PC-3 (cell line): ENCODE data around the gene SYNJ2. TPM values are rescaled to one million over a fixed set of nuclear protein-coding genes. Genes with fewer than 3 reads are reported as not detected.

ENCODE experiments used
- ATAC-seq: fragments of 200-7000 bp; cut with Tn5 transposase; 2 replicates; pipeline ENCODE4 v1.9.1; 2020; ENCODE audit warnings: mild to moderate bottlenecking, moderate library complexity
- BruUV-seq: library from RNA; stranded (reverse); fragments of 400-500 nt; replicated peaks from 2 replicates; lab custom pipeline; 2021; lab: Mats Ljungman, UMichigan
- CTCF ChIA-PET: fragments of 300-600 bp; sonication (Branson Sonifier 250); formaldehyde crosslinking; loops from one replicate; lab custom pipeline; 2022; ENCODE audit warnings: antibody characterized with exemption; lab: Charles Lee
- POLR2A ChIA-PET: fragments of 300-600 bp; sonication (Branson Sonifier 250); formaldehyde crosslinking; loops from one replicate; lab custom pipeline; 2022; ENCODE audit warnings: antibody characterized with exemption; ENCODE audit not compliant: unreplicated experiment; lab: Charles Lee
- DNase-seq: peaks from one replicate; pipeline ENCODE4 v3.0.0-alpha.2; 2015
- H2AFZ ChIP-seq: fragments of 300-600 bp; sonication (generic); 2 replicates; pipeline ENCODE4 v1.6.0; 2016; ENCODE audit warnings: antibody characterized with exemption, low read length
- H3F3A ChIP-seq: fragments of 300-600 bp; sonication (generic); one replicate; pipeline ENCODE4 v1.6.0; 2017; ENCODE audit warnings: antibody characterized with exemption, low read length, control low read depth, mild to moderate bottlenecking; ENCODE audit not compliant: unreplicated experiment
- H3K27ac ChIP-seq: fragments of 300-600 bp; sonication (generic); 2 replicates; pipeline ENCODE4 v1.5.1; 2016; ENCODE audit warnings: mild to moderate bottlenecking, low read length
- H3K27me3 ChIP-seq: fragments of 300-600 bp; sonication (generic); 2 replicates; pipeline ENCODE4 v1.6.1; 2016; ENCODE audit warnings: low read length, mixed read lengths
- H3K36me3 ChIP-seq: fragments of 300-600 bp; sonication (generic); 2 replicates; pipeline ENCODE4 v1.6.1; 2016; ENCODE audit warnings: low read depth, mixed run types, low read length, mixed read lengths
- H3K4me1 ChIP-seq: fragments of 300-600 bp; sonication (generic); 2 replicates; pipeline ENCODE4 v1.5.1; 2016; ENCODE audit warnings: low read length; ENCODE audit not compliant: insufficient read depth
- H3K4me2 ChIP-seq: fragments of 300-600 bp; sonication (generic); 2 replicates; pipeline ENCODE4 v1.6.0; 2016; ENCODE audit warnings: low read length
- H3K4me3 ChIP-seq: fragments of 300-600 bp; sonication (generic); 2 replicates; pipeline ENCODE4 v1.5.1; 2016; ENCODE audit warnings: mild to moderate bottlenecking, low read length, mixed read lengths
- H3K79me2 ChIP-seq: fragments of 300-600 bp; sonication (generic); 2 replicates; pipeline ENCODE4 v1.6.1; 2017; ENCODE audit warnings: low read length, mixed read lengths
- H3K9ac ChIP-seq: fragments of 300-600 bp; sonication (generic); 2 replicates; pipeline ENCODE4 v1.6.0; 2016; ENCODE audit warnings: mild to moderate bottlenecking, low read length
- H3K9me2 ChIP-seq: fragments of 300-600 bp; sonication (generic); replicated peaks from 2 replicates; pipeline ENCODE4 v1.6.1; 2016; ENCODE audit warnings: mixed run types, low read length, mixed read lengths
- H3K9me3 ChIP-seq: fragments of 300-600 bp; sonication (generic); 2 replicates; pipeline ENCODE4 v1.6.1; 2016; ENCODE audit warnings: low read length, mixed read lengths
- H4K20me1 ChIP-seq: fragments of 300-600 bp; sonication (generic); 2 replicates; pipeline ENCODE4 v1.6.1; 2016; ENCODE audit warnings: low read length, mixed read lengths
- EZH2 ChIP-seq: fragments of 300-600 bp; sonication (generic); IDR thresholded peaks from one replicate; pipeline ENCODE4 v1.6.1; 2017; ENCODE audit warnings: antibody characterized with exemption, mild to moderate bottlenecking, low read length; ENCODE audit not compliant: unreplicated experiment
- EZH2phosphoT487 ChIP-seq: fragments of 300-600 bp; sonication (generic); IDR thresholded peaks from 2 replicates; pipeline ENCODE4 v1.6.1; 2018; ENCODE audit warnings: mild to moderate bottlenecking, antibody characterized with exemption, low read length, borderline replicate concordance
- intact Hi-C: fragments of 100-400 bp; cut with micrococcal nuclease; formaldehyde crosslinking; loops from 2 replicates; pipeline ENCODE4 v1.9.0; 2023
- total RNA-seq: library from RNA; depleted of rRNA; stranded (reverse); fragments of >200 nt; gene quantifications from 2 replicates; pipeline ENCODE4 v1.2.3, GENCODE V29; 2014
- TF ChIP-seq, protein P1 (sequence below): fragments of 300-600 bp; sonication (generic); conservative IDR thresholded peaks from 2 replicates; pipeline ENCODE4 v1.5.1; 2017; ENCODE audit warnings: antibody characterized with exemption, low read depth, mild to moderate bottlenecking, low read length

Gene SYNJ2
- total RNA-seq, 1 experiment from 2014 or later, result 21.5 TPM

DNA sequence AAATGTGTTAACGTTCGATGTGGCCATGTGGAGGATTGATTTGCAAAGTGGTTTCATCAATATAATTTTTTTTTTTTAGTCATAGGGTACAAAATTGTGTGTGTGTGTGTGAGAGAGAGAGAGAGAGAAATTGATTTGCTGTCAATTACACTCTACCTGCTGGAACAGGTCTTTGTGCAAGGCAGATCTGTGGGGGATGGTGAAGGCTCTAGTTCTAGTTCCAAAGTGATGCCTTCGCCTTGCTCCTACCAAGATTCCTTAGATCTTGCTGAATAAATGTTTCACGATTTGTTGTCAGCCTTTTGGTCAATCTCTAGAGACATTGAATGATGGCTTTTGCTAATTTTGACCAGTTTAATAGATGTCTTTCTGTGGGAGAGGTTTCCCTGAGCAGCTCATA is 121.6 kb downstream of the SYNJ2 start:
- H3K9me2 ChIP-seq, result no peaks in the 10 kb centered on the region
- BruUV-seq, result no TSS peak
- intact Hi-C loops, result no loop called here
- H4K20me1 ChIP-seq, result no peaks in the 10 kb centered on the region
- H3K27ac ChIP-seq, result no peak overlapping the region
- H3K4me1 ChIP-seq, result no peaks in the 10 kb centered on the region
- ATAC-seq (no peak), DNase-seq (no peak)
- no peaks in the 10 kb centered on the region for H3F3A ChIP-seq
- no peak overlapping the region for H3K9ac ChIP-seq
- H2AFZ ChIP-seq, result no peak overlapping the region
- H3K9me3 ChIP-seq, result no peaks in the 10 kb centered on the region
- TF ChIP-seq EZH2phosphoT487, result no peak
- TF ChIP-seq, protein P1, sequence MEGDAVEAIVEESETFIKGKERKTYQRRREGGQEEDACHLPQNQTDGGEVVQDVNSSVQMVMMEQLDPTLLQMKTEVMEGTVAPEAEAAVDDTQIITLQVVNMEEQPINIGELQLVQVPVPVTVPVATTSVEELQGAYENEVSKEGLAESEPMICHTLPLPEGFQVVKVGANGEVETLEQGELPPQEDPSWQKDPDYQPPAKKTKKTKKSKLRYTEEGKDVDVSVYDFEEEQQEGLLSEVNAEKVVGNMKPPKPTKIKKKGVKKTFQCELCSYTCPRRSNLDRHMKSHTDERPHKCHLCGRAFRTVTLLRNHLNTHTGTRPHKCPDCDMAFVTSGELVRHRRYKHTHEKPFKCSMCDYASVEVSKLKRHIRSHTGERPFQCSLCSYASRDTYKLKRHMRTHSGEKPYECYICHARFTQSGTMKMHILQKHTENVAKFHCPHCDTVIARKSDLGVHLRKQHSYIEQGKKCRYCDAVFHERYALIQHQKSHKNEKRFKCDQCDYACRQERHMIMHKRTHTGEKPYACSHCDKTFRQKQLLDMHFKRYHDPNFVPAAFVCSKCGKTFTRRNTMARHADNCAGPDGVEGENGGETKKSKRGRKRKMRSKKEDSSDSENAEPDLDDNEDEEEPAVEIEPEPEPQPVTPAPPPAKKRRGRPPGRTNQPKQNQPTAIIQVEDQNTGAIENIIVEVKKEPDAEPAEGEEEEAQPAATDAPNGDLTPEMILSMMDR, result no peak
- TF ChIP-seq EZH2, result no peak
- H3K4me3 ChIP-seq, result no peak overlapping the region
- CTCF ChIA-PET, result no interaction called here
- H3K4me2 ChIP-seq, result no peak overlapping the region
- H3K79me2 ChIP-seq, result no peaks in the 10 kb centered on the region
- no peaks in the 10 kb centered on the region for H3K27me3 ChIP-seq
- H3K36me3 ChIP-seq, result no peaks in the 10 kb centered on the region
- POLR2A ChIA-PET, result no interaction called here

DNA sequence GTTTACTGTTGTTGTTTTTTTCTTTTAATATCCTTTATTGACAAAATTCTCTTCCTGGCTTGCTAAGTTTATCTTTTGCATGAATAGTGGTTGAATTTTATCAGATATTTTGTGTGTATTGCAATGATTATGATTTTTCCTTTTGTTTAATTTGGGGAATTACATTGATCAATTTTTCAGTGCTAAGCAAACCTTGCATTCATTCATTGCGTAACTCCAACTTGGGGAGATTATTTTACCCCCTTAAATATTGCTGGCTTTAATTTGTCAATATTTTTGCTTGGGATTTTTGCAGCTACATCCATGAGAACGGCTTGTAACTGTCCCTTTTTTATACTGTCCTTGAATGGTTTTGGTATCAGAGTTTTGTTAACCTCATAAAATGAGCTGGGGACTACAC is 123.0 kb downstream of the SYNJ2 start:
- H3K9ac ChIP-seq, result no peak overlapping the region
- POLR2A ChIA-PET, result no interaction called here
- H3K4me3 ChIP-seq, result no peak overlapping the region
- H4K20me1 ChIP-seq, result no peaks in the 10 kb centered on the region
- CTCF ChIA-PET, result no interaction called here
- H3K27ac ChIP-seq, result no peak overlapping the region
- H3K4me2 ChIP-seq, result no peak overlapping the region
- intact Hi-C loops, result no loop called here
- no peaks in the 10 kb centered on the region for H3K9me3 ChIP-seq
- DNase-seq (no peak), ATAC-seq (no peak)
- H3K4me1 ChIP-seq, result no peaks in the 10 kb centered on the region
- no peaks in the 10 kb centered on the region for H3K27me3 ChIP-seq
- H2AFZ ChIP-seq, result no peak overlapping the region
- H3K79me2 ChIP-seq, result no peaks in the 10 kb centered on the region
- H3K36me3 ChIP-seq, result no peaks in the 10 kb centered on the region
- TF ChIP-seq, protein P1, result no peak
- TF ChIP-seq EZH2 (no peak), EZH2phosphoT487 (no peak)
- no TSS peak for BruUV-seq
- H3F3A ChIP-seq, result no peaks in the 10 kb centered on the region
- H3K9me2 ChIP-seq, result no peaks in the 10 kb centered on the region

DNA sequence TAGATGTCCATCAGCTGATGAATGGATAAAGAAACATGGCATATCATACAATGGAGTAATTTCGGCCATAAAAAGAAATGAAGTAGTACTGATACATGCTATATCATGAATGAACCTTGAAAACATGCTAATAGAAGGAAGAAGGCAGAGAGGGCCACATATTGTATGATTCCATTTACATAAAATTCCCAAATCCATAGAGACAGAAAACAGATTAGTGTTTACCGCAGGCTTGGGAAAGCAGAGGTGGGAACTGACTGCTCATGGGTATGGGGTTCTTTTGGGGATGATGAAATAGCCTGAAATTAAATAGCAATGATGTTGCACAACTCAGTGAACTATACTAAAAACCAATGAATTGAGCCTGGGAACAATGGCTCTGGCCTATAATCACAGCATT is 128.1 kb downstream of the SYNJ2 start:
- ChIA-PET POLR2A (no interaction called here), CTCF (no interaction called here)
- ATAC-seq (no peak), DNase-seq (no peak)
- Histone ChIP-seq H3K27ac (no peak overlapping the region), H3F3A (no peaks in the 10 kb centered on the region), H3K36me3 (no peaks in the 10 kb centered on the region), H3K9me2 (no peaks in the 10 kb centered on the region), H3K27me3 (no peaks in the 10 kb centered on the region), H3K9ac (no peak overlapping the region), H3K9me3 (no peaks in the 10 kb centered on the region), H2AFZ (no peak overlapping the region), H4K20me1 (no peaks in the 10 kb centered on the region), H3K4me3 (no peak overlapping the region), H3K79me2 (no peaks in the 10 kb centered on the region), H3K4me1 (no peaks in the 10 kb centered on the region), H3K4me2 (no peak overlapping the region)
- intact Hi-C loops, result no loop called here
- BruUV-seq, result no TSS peak
- TF ChIP-seq, protein P1, result no peak
- TF ChIP-seq EZH2 (no peak), EZH2phosphoT487 (no peak)
